ENCODE measurements around the gene TMEM229B. TPM values are rescaled to one million over a fixed set of nuclear protein-coding genes. Genes with fewer than 3 reads are reported as not detected.

The TMEM229B gene
- total RNA-seq, 1 experiment from 2014 or later, result 1.6 TPM

- BruUV-seq (replicated peaks), result no TSS peak
- Histone ChIP-seq H3K4me2 (no peak overlapping the region), H4K20me1 (ENCODE audit: insufficient read depth) (no peaks in the 10 kb centered on the region), H3K79me2 (ENCODE audit: low read depth) (no peaks in the 10 kb centered on the region), H3K36me3 (ENCODE audit: low read depth) (no peaks in the 10 kb centered on the region), H3K4me3 (no peak overlapping the region), H3K4me1 (replicated peaks; ENCODE audit: insufficient read depth) (no peaks in the 10 kb centered on the region), H3F3A (ENCODE audit: insufficient read depth, low read depth) (no peaks in the 10 kb centered on the region), H3K9me3 (ENCODE audit: insufficient read depth, low read depth) (no peaks in the 10 kb centered on the region), H2AFZ (no peak overlapping the region), H3K27me3 (ENCODE audit: insufficient read depth, low read depth) (no peaks in the 10 kb centered on the region), H3K27ac (no peak overlapping the region), H3K9me2 (ENCODE audit: insufficient read depth) (no peaks in the 10 kb centered on the region)
- TF ChIP-seq, protein P1, sequence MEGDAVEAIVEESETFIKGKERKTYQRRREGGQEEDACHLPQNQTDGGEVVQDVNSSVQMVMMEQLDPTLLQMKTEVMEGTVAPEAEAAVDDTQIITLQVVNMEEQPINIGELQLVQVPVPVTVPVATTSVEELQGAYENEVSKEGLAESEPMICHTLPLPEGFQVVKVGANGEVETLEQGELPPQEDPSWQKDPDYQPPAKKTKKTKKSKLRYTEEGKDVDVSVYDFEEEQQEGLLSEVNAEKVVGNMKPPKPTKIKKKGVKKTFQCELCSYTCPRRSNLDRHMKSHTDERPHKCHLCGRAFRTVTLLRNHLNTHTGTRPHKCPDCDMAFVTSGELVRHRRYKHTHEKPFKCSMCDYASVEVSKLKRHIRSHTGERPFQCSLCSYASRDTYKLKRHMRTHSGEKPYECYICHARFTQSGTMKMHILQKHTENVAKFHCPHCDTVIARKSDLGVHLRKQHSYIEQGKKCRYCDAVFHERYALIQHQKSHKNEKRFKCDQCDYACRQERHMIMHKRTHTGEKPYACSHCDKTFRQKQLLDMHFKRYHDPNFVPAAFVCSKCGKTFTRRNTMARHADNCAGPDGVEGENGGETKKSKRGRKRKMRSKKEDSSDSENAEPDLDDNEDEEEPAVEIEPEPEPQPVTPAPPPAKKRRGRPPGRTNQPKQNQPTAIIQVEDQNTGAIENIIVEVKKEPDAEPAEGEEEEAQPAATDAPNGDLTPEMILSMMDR (conservative IDR thresholded peaks at IDR 0.05), result no peak
- no peak for TF ChIP-seq EZH2 (IDR thresholded peaks at IDR 0.05; ENCODE audit: low read depth)
- CTCF ChIA-PET, result no interaction called here
- intact Hi-C loops (cut with micrococcal nuclease; ENCODE audit: unreplicated experiment), result no loop called here
- POLR2A ChIA-PET (ENCODE audit: unreplicated experiment), result no interaction called here
- no peak for DNase-seq
These were observed 14.2 kb downstream of the TMEM229B start for GRCh38 chr14:67474366-67474765.

DNA sequence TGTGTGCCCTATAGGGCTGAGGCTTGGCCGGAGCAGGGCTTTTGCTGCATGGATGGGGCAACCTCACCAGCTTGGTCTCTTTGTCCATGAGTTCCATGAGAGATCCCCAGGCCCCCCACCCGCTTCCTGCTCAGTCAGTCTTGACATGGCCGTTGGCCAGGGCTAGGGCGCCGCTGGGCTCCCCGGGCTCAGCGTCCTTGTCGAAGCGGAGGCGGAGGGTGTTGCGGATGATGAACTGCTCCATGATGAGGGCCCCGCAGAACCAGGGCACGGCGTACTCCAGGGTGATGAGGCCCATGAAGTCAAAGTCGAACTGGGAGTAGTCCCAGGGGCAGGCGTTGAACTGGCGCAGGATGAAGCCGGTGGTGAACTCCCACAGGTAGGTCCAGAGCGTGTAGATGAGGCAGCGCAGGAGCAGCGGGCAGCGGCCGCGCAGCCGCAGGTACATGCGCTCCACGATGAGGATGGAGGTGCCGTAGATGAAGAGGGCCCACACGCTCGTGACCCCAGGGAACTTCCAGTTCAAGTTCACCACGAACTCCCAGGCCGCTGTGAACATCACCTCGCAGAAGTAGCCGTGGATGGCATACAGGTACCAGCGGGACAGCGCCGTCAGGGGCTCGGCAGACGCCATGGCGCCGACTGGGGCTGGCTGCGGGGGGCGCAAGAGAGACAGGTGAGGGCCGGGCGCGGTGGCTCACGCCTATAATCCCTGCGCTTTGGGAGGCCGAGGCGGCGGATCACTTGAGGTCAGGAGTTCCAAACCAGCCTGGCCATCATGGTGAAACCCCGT lies 15.0 kb downstream of the TMEM229B start:
- ChIA-PET CTCF (no interaction called here), POLR2A (ENCODE audit: unreplicated experiment) (no interaction called here)
- Histone ChIP-seq H3K4me1 (replicated peaks; ENCODE audit: insufficient read depth) (no peaks in the 10 kb centered on the region), H3K36me3 (ENCODE audit: low read depth) (no peaks in the 10 kb centered on the region), H4K20me1 (ENCODE audit: insufficient read depth) (no peaks in the 10 kb centered on the region), H3K79me2 (ENCODE audit: low read depth) (no peaks in the 10 kb centered on the region), H3K9me2 (ENCODE audit: insufficient read depth) (no peaks in the 10 kb centered on the region), H3K4me2 (no peak overlapping the region), H3K4me3 (no peak overlapping the region), H2AFZ (no peak overlapping the region), H3K27me3 (ENCODE audit: insufficient read depth, low read depth) (no peaks in the 10 kb centered on the region), H3K9me3 (ENCODE audit: insufficient read depth, low read depth) (no peaks in the 10 kb centered on the region), H3F3A (ENCODE audit: insufficient read depth, low read depth) (no peaks in the 10 kb centered on the region), H3K27ac (no peak overlapping the region)
- DNase-seq, result no peak
- intact Hi-C loops (cut with micrococcal nuclease; ENCODE audit: unreplicated experiment), result no loop called here
- BruUV-seq (replicated peaks), result no TSS peak
- no peak for TF ChIP-seq EZH2 (IDR thresholded peaks at IDR 0.05; ENCODE audit: low read depth)
- TF ChIP-seq, protein P1 (conservative IDR thresholded peaks at IDR 0.05), result no peak

- Histone ChIP-seq H3K79me2 (ENCODE audit: low read depth) (no peaks in the 10 kb centered on the region), H3K9me3 (ENCODE audit: insufficient read depth, low read depth) (no peaks in the 10 kb centered on the region), H3K4me3 (no peak overlapping the region), H3K36me3 (ENCODE audit: low read depth) (no peaks in the 10 kb centered on the region), H3K27ac (no peak overlapping the region), H3K9me2 (ENCODE audit: insufficient read depth) (no peaks in the 10 kb centered on the region), H2AFZ (no peak overlapping the region), H3K4me2 (no peak overlapping the region), H3K4me1 (replicated peaks; ENCODE audit: insufficient read depth) (no peaks in the 10 kb centered on the region), H3K27me3 (ENCODE audit: insufficient read depth, low read depth) (no peaks in the 10 kb centered on the region), H4K20me1 (ENCODE audit: insufficient read depth) (no peaks in the 10 kb centered on the region), H3F3A (ENCODE audit: insufficient read depth, low read depth) (no peaks in the 10 kb centered on the region)
- no TSS peak for BruUV-seq (replicated peaks)
- intact Hi-C loops (cut with micrococcal nuclease; ENCODE audit: unreplicated experiment), result no loop called here
- ChIA-PET CTCF (interaction anchor here (0.6 kb wide), 1 partner anchor 27 kb away, joined by 4 read pairs; no protein-coding TSS in a partner anchor), POLR2A (ENCODE audit: unreplicated experiment) (interaction anchor here (0.6 kb wide), 1 partner anchor 100 kb away, joined by 3 read pairs; no protein-coding TSS in a partner anchor)
- TF ChIP-seq, protein P1 (conservative IDR thresholded peaks at IDR 0.05), result no peak
- no peak for TF ChIP-seq EZH2 (IDR thresholded peaks at IDR 0.05; ENCODE audit: low read depth)
- DNase-seq, result no peak
These were observed 15.8 kb downstream of the TMEM229B start for GRCh38 chr14:67472726-67473125.
